HG03521 (cell line): ENCODE data around the gene PSMD9.

Experiments used
- ATAC-seq: cut with Tn5 transposase; IDR thresholded peaks from one replicate; pipeline ENCODE4 v1.9.1; 2021; ENCODE audit warnings: mild to moderate bottlenecking, moderate library complexity; ENCODE audit not compliant: unreplicated experiment

PSMD9 gene

DNA sequence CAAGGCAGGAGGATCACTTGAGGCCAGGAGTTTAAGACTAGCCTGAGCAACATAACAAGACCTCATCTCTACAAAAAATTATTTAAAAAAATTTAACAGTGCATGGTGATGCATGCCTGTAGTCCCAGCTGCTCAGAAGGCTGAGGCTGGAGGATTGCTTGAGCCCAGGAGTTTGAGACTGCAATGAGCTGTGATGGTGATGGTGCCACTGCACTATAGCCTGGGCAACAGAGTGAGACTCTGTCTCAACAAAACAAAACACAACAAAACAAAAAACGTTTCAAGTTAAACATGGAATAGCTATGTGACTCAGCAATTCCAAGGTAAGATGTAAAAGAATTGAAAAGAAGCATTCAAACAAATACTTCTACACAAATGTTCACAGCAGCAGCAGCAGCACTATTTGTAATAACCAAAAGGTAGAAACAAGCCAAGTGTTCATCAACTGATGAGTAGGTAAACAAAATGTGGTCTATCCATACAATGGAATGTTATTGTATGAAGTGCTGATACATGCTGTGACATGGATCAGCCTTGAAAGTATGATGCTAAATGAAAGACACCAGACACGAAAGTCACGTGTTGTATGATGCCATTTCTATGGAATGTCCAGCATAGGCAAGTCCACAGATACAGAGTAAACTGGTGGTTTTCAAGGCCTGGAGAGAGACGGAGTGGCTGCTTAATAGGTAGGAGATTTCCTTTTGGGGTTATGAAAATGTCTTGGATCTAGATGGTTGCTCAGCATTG is 61.2 kb downstream of the PSMD9 start:
- no peak for ATAC-seq

GRCh38 chr12:121953117-121953692 is 64.6 kb downstream of the PSMD9 start:
- ATAC-seq, result no peak

DNA sequence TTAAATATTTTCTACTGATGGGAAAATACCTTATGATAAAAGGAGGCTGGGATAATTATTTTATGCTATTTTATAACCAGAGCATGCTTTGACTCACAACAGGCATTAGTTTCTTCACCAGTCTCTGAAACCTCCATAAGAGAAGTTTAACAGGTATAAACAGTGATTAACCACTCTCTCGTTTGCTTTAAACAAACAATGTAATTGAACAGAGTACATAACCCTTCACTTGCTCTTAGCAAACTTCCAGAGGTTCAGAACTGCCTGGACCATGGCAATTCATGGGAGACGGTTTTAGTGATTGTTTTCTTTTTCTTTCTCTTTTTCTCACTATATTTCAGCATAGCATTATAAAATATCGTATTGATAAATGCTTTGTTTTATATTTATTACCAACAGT is 65.1 kb downstream of the PSMD9 start:
- no peak for ATAC-seq

GRCh38 chr12:121955258-121956237 is 67.0 kb downstream of the PSMD9 start:
- no peak for ATAC-seq

DNA sequence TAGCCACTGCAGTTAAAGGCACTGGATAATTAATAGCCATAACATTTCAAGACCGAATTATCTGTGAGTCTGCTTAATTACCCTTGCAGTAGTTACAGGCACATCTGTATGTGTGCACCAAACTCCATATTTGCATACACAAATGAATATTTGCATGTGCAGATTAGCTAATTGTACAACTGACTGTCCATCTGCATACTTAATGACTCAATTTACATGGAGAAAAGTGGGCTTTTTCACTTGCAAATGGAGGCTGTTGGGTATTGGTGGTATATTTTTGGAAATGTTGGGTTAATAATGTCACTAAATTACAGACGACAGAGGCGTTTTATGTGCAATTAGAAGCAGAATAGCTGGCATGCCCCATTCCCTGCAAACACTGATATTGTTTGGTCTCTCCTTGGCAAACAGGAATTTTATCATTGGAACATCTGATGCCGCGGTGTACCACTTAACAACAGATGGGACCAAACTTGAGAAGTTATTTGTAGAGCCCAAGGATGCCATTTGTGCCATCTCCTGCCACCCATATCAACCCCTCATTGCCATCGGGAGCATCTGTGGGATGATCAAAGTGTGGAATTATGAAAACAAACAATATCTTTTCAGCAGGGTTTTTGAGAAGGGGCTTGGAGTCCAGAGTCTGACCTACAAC is 69.4 kb downstream of the PSMD9 start:
- ATAC-seq, result no peak

- no peak for ATAC-seq
Observed at GRCh38 chr12:121958541-121959240, 70.1 kb downstream of the PSMD9 start.

GRCh38 chr12:121960541-121960940 is 72.0 kb downstream of the PSMD9 start:
- no peak for ATAC-seq

GRCh38 chr12:121961195-121961879 is 72.7 kb downstream of the PSMD9 start:
- no peak for ATAC-seq

- ATAC-seq, result no peak
Observed at GRCh38 chr12:121963341-121964018, 74.9 kb downstream of the PSMD9 start.

GRCh38 chr12:121964813-121965643 is 76.4 kb downstream of the PSMD9 start:
- no peak for ATAC-seq

GRCh38 chr12:121966959-121967358 is 78.4 kb downstream of the PSMD9 start:
- ATAC-seq, result no peak
